GM19240 (cell line): ENCODE results near the gene MN1.

Source experiments
- DNase-seq: peaks from one replicate; pipeline ENCODE4 v3.0.0; 2011; ENCODE audit warnings: low spot score; ENCODE audit not compliant: insufficient read length

MN1 gene

GRCh38 chr22:27801616-27802345, at the start of gene MN1:
TSS of gene MN1 (minus strand) at chr22:27801756. CDS start at chr22:27800543, 1,213 bp downstream.
- DNase-seq, result no peak

- DNase-seq, result no peak
Measured at GRCh38 chr22:27850000-27850521, 48.5 kb upstream of the MN1 start.

- no peak for DNase-seq
Measured at GRCh38 chr22:27848005-27848404, 46.4 kb upstream of the MN1 start.

GRCh38 chr22:27846910-27847309, 45.4 kb upstream of the MN1 start:
- no peak for DNase-seq

GRCh38 chr22:27846248-27846757, 44.7 kb upstream of the MN1 start:
- DNase-seq, result no peak

GRCh38 chr22:27845644-27846043, 44.1 kb upstream of the MN1 start:
- DNase-seq, result no peak

- no peak for DNase-seq
Measured at GRCh38 chr22:27844656-27845591, 43.4 kb upstream of the MN1 start.

GRCh38 chr22:27844256-27844655, 42.7 kb upstream of the MN1 start:
- no peak for DNase-seq

- no peak for DNase-seq
Measured at GRCh38 chr22:27843441-27843840, 41.9 kb upstream of the MN1 start.

GRCh38 chr22:27842669-27843431, 41.3 kb upstream of the MN1 start:
- DNase-seq, result no peak

GRCh38 chr22:27842201-27842600, 40.6 kb upstream of the MN1 start:
- no peak for DNase-seq

- no peak for DNase-seq
Measured at GRCh38 chr22:27840436-27840835, 38.9 kb upstream of the MN1 start.

- DNase-seq, result no peak
Measured at GRCh38 chr22:27839057-27839660, 37.6 kb upstream of the MN1 start.

- no peak for DNase-seq
Measured at GRCh38 chr22:27836181-27836580, 34.6 kb upstream of the MN1 start.

- DNase-seq, result no peak
Measured at GRCh38 chr22:27835446-27835845, 33.9 kb upstream of the MN1 start.

- no peak for DNase-seq
Measured at GRCh38 chr22:27834364-27835185, 33.0 kb upstream of the MN1 start.

GRCh38 chr22:27833803-27834202, 32.2 kb upstream of the MN1 start:
- no peak for DNase-seq

GRCh38 chr22:27832606-27833005, 31.1 kb upstream of the MN1 start:
- no peak for DNase-seq

- DNase-seq, result no peak
Measured at GRCh38 chr22:27829620-27830019, 28.1 kb upstream of the MN1 start.
